H1 (cell line): ENCODE measurements around the gene SPAG16. TPM values are rescaled to one million over a fixed set of nuclear protein-coding genes. Genes with fewer than 3 reads are reported as not detected.

Experiments
- CTCF ChIA-PET: fragments of 300-600 bp; sonication (Branson Sonifier 250); formaldehyde crosslinking; loops from one replicate; lab custom pipeline; 2021; ENCODE audit not compliant: partially characterized antibody; lab: Charles Lee
- POLR2A ChIA-PET: fragments of 300-600 bp; sonication (Branson Sonifier 250); formaldehyde crosslinking; loops from one replicate; lab custom pipeline; 2021; ENCODE audit warnings: inconsistent platforms; ENCODE audit not compliant: partially characterized antibody; lab: Charles Lee
- DNase-seq, 2 experiments: peaks; one replicate each; pipeline versions ENCODE4 v3.0.0 to v3.0.0-alpha.2; 2010 to 2022; ENCODE audit warnings: low spot score in 2 of 2, low read depth in 1 of 2, mixed read lengths in 1 of 2
- FAIRE-seq: peaks from 2 replicates; lab custom pipeline; 2011; peaks lifted over from hg19 to GRCh38; lab: Jason Lieb, UNC
- H2AFZ ChIP-seq: 2 replicates; pipeline ENCODE4 v1.8.1; 2012; ENCODE audit warnings: low read length, inconsistent platforms
- H2AK5ac ChIP-seq: 2 replicates; pipeline ENCODE4 v1.6.1; 2013; ENCODE audit warnings: low read depth, low read length
- H2BK120ac ChIP-seq: replicated peaks from 2 replicates; pipeline ENCODE3; 2013; ENCODE audit warnings: low read depth, low read length, inconsistent platforms
- H2BK12ac ChIP-seq: 2 replicates; pipeline ENCODE4 v1.6.1; 2013; ENCODE audit warnings: low read depth, low read length
- H2BK15ac ChIP-seq: 2 replicates; pipeline ENCODE4 v1.6.1; 2013; ENCODE audit warnings: low read length
- H2BK20ac ChIP-seq: 2 replicates; pipeline ENCODE4 v1.6.1; 2013; ENCODE audit warnings: low read length
- H2BK5ac ChIP-seq: 2 replicates; pipeline ENCODE4 v1.6.1; 2013; ENCODE audit warnings: low read depth, low read length
- H3K14ac ChIP-seq: 2 replicates; pipeline ENCODE4 v1.6.1; 2013; ENCODE audit warnings: inconsistent platforms; ENCODE audit not compliant: insufficient read length
- H3K18ac ChIP-seq: 2 replicates; pipeline ENCODE4 v1.6.1; 2013; ENCODE audit warnings: low read length; ENCODE audit errors: extremely low read depth
- H3K23ac ChIP-seq: 2 replicates; pipeline ENCODE4 v1.6.1; 2013; ENCODE audit warnings: inconsistent platforms; ENCODE audit not compliant: insufficient read length
- H3K23me2 ChIP-seq: 2 replicates; pipeline ENCODE4 v1.6.1; 2013; ENCODE audit warnings: low read depth, low read length
- H3K27ac ChIP-seq: 2 replicates; pipeline ENCODE4 v1.6.1; 2011; ENCODE audit warnings: low read depth, low read length, inconsistent platforms
- H3K27me3 ChIP-seq, 4 experiments: replicated peaks in 1 of 4; 1 replicate in 1 of 4; 2 replicates in 3 of 4; pipeline versions ENCODE4 v1.6.1 to v1.8.1; 2011 to 2013; ENCODE audit warnings: low read length in 3 of 4, mild to moderate bottlenecking in 3 of 4, inconsistent platforms in 2 of 4, mixed read lengths in 2 of 4, moderate library complexity in 1 of 4; ENCODE audit not compliant: control insufficient read depth in 3 of 4, insufficient read depth in 3 of 4; ENCODE audit errors: extremely low read depth in 1 of 4
- H3K36me3 ChIP-seq, 4 experiments: 2 replicates each; pipeline versions ENCODE4 v1.6.1 to v1.8.1; 2011 to 2013; ENCODE audit warnings: mild to moderate bottlenecking in 4 of 4, low read length in 3 of 4, moderate library complexity in 2 of 4, control low read depth in 1 of 4, inconsistent platforms in 1 of 4; ENCODE audit not compliant: insufficient read depth in 4 of 4, control insufficient read depth in 2 of 4
- H3K4ac ChIP-seq: replicated peaks from 2 replicates; pipeline ENCODE3; 2013; ENCODE audit warnings: low read length, low read depth, mixed read lengths, inconsistent platforms; ENCODE audit not compliant: insufficient read length
- H3K4me1 ChIP-seq, 4 experiments: replicated peaks in 1 of 4; 1 replicate in 1 of 4; 2 replicates in 3 of 4; pipeline versions ENCODE4 v1.6.1 to v1.8.1; 2011 to 2013; ENCODE audit warnings: low read length in 3 of 4, inconsistent platforms in 2 of 4, mixed read lengths in 1 of 4; ENCODE audit not compliant: insufficient read depth in 4 of 4, control insufficient read depth in 3 of 4
- H3K4me2 ChIP-seq, 2 experiments: 2 replicates each; pipeline versions ENCODE4 v1.6.1 to v1.8.1; 2011 to 2013; ENCODE audit warnings: low read depth in 2 of 2, low read length in 2 of 2, control low read depth in 1 of 2, inconsistent platforms in 1 of 2, mild to moderate bottlenecking in 1 of 2; ENCODE audit not compliant: insufficient read depth in 1 of 2
- H3K4me3 ChIP-seq, 4 experiments: fragments of 200-600, 300-600 bp in 1 of 4; sonication (generic), shearing (Covaris generic), sonication (Bioruptor Twin) in 1 of 4; 2 replicates each; pipeline versions ENCODE4 v1.5.1 to v1.8.1; 2011 to 2016; ENCODE audit warnings: low read length in 4 of 4, low read depth in 3 of 4, control low read depth in 2 of 4, inconsistent platforms in 2 of 4, mild to moderate bottlenecking in 2 of 4, mixed read lengths in 1 of 4, moderate library complexity in 1 of 4; ENCODE audit not compliant: insufficient read depth in 2 of 4; ENCODE audit errors: extremely low read depth in 1 of 4
- H3K56ac ChIP-seq: replicated peaks from 2 replicates; pipeline ENCODE3; 2013; ENCODE audit warnings: low read depth, mild to moderate bottlenecking, mixed read lengths, low read length, inconsistent platforms; ENCODE audit not compliant: insufficient read length
- H3K79me1 ChIP-seq: 2 replicates; pipeline ENCODE4 v1.6.1; 2013; ENCODE audit warnings: low read depth, low read length, control low read depth
- H3K79me2 ChIP-seq, 2 experiments: 2 replicates each; pipeline versions ENCODE4 v1.6.1 to v1.8.1; 2012 to 2013; ENCODE audit warnings: low read length in 2 of 2, mild to moderate bottlenecking in 2 of 2, inconsistent platforms in 1 of 2; ENCODE audit not compliant: insufficient read depth in 2 of 2, control insufficient read depth in 1 of 2
- H3K9ac ChIP-seq, 4 experiments: replicated peaks in 1 of 4; 1 replicate in 1 of 4; 2 replicates in 3 of 4; pipeline versions ENCODE4 v1.6.1 to v1.8.1; 2011 to 2013; ENCODE audit warnings: low read depth in 3 of 4, low read length in 3 of 4, control low read depth in 2 of 4, mild to moderate bottlenecking in 2 of 4, moderate library complexity in 2 of 4, inconsistent platforms in 1 of 4; ENCODE audit errors: extremely low read depth in 1 of 4
- H3K9me3 ChIP-seq, 2 experiments: 2 replicates each; pipeline versions ENCODE4 v1.6.1 to v1.8.1; 2012 to 2013; ENCODE audit warnings: mild to moderate bottlenecking in 2 of 2, moderate library complexity in 2 of 2, control low read depth in 1 of 2, inconsistent platforms in 1 of 2, low read depth in 1 of 2, low read length in 1 of 2, mixed read lengths in 1 of 2; ENCODE audit not compliant: insufficient read depth in 2 of 2
- H4K20me1 ChIP-seq, 2 experiments: replicated peaks in 1 of 2; 2 replicates each; pipeline versions ENCODE3 to v1.8.1; 2011 to 2013; ENCODE audit warnings: inconsistent platforms in 2 of 2, low read length in 2 of 2, mild to moderate bottlenecking in 1 of 2; ENCODE audit not compliant: insufficient read depth in 2 of 2, control insufficient read depth in 1 of 2
- H4K5ac ChIP-seq: 2 replicates; pipeline ENCODE4 v1.6.1; 2013; ENCODE audit warnings: low read length, low read depth, mixed read lengths, inconsistent platforms; ENCODE audit not compliant: insufficient read length
- H4K8ac ChIP-seq: 2 replicates; pipeline ENCODE4 v1.8.0; 2013; ENCODE audit warnings: mild to moderate bottlenecking, moderate library complexity, low read length, inconsistent platforms; ENCODE audit not compliant: insufficient read depth; ENCODE audit errors: extremely low read depth
- H4K91ac ChIP-seq: replicated peaks from 2 replicates; pipeline ENCODE3; 2013; ENCODE audit warnings: low read length, mixed read lengths, inconsistent platforms; ENCODE audit not compliant: insufficient read length
- BCL11A ChIP-seq, 2 experiments: IDR thresholded peaks; one replicate each; pipeline ENCODE4 v1.6.1; 2011; ENCODE audit warnings: low read depth in 2 of 2, low read length in 2 of 2, mild to moderate bottlenecking in 2 of 2
- CBX5 ChIP-seq: fragments of 300-800, 300-1000 bp; sonication (generic); IDR thresholded peaks from 2 replicates; pipeline ENCODE4 v1.7.1; 2016; ENCODE audit warnings: antibody characterized with exemption, low read length, low read depth
- CREB1 ChIP-seq: IDR thresholded peaks from 2 replicates; pipeline ENCODE4 v1.6.1; 2012; ENCODE audit warnings: inconsistent platforms
- FOSL1 ChIP-seq: IDR thresholded peaks from 2 replicates; pipeline ENCODE4 v1.6.1; 2011; ENCODE audit warnings: mild to moderate bottlenecking, low read depth, low read length, moderate library complexity; ENCODE audit not compliant: insufficient read depth
- GABPA ChIP-seq: IDR thresholded peaks from 2 replicates; pipeline ENCODE4 v1.6.1; 2011; ENCODE audit warnings: mild to moderate bottlenecking, low read length, moderate library complexity, borderline replicate concordance; ENCODE audit not compliant: insufficient read depth
- KDM5A ChIP-seq: fragments of 200-600 bp; IDR thresholded peaks from 2 replicates; pipeline ENCODE4 v1.7.1; 2012; ENCODE audit warnings: mild to moderate bottlenecking, low read length, inconsistent platforms, mixed read lengths
- RAD21 ChIP-seq, 2 experiments: IDR thresholded peaks in 1 of 2; conservative IDR thresholded peaks in 1 of 2; 2 replicates each; pipeline ENCODE4 v1.6.1; 2011; ENCODE audit warnings: low read depth in 2 of 2, low read length in 2 of 2, improper control_type of control experiment in 1 of 2, inconsistent platforms in 1 of 2, mild to moderate bottlenecking in 1 of 2, moderate library complexity in 1 of 2
- RBBP5 ChIP-seq: IDR thresholded peaks from 2 replicates; pipeline ENCODE4 v1.7.1; 2012; ENCODE audit warnings: low read depth, mild to moderate bottlenecking, inconsistent platforms, low read length, moderate library complexity, borderline replicate concordance
- RFX5 ChIP-seq: IDR thresholded peaks from 2 replicates; pipeline ENCODE4 v1.6.1; 2011; ENCODE audit warnings: low read depth, low read length, improper control_type of control experiment, borderline replicate concordance
- RXRA ChIP-seq: IDR thresholded peaks from 2 replicates; pipeline ENCODE4 v1.6.1; 2011; ENCODE audit warnings: low read depth, mild to moderate bottlenecking, low read length, moderate library complexity; ENCODE audit not compliant: insufficient read depth
- SAP30 ChIP-seq: fragments of 300-600 bp; sonication (generic); IDR thresholded peaks from 2 replicates; pipeline ENCODE4 v1.7.1; 2012; ENCODE audit warnings: low read length, moderate library complexity, mild to moderate bottlenecking, inconsistent platforms; ENCODE audit not compliant: insufficient read depth, insufficient replicate concordance
- SIRT6 ChIP-seq: IDR thresholded peaks from one replicate; pipeline ENCODE4 v1.7.1; 2012; ENCODE audit warnings: low read length, inconsistent platforms
- WGBS, 2 experiments: shearing (Covaris generic) in 1 of 2; methylation state at CpG; one replicate each; pipeline versions ENCODE4 v1.1.6 to v1.1.7; 2013 to 2015; ENCODE audit warnings: low lambda C conversion rate in 2 of 2, mixed read lengths in 2 of 2, inconsistent platforms in 1 of 2, low coverage in 1 of 2, missing lambda C conversion rate in 1 of 2; ENCODE audit not compliant: insufficient replicate concordance in 2 of 2, insufficient coverage in 1 of 2, insufficient read length in 1 of 2; ENCODE audit errors: extremely low coverage in 1 of 2, missing lambda C conversion rate in 1 of 2; 5-methylcytosine and 5-hydroxymethylcytosine counted together
- polyA plus RNA-seq, 7 experiments: library from polyadenylated mRNA; depleted of rRNA in 3 of 7; stranded (reverse) in 5 of 7; unstranded in 2 of 7; fragments of >200 nt in 5 of 7; fragments of 200-250 nt in 2 of 7; gene quantifications; 1 replicate in 5 of 7; 2 replicates in 1 of 7; 4 replicates in 1 of 7; pipeline versions ENCODE4 v1.2.1 to v1.2.3, GENCODE V29; 2011 to 2013; ENCODE audit warnings: missing spikeins in 2 of 7, mixed read lengths in 2 of 7
- total RNA-seq: library from RNA; stranded (reverse); fragmentation: NEBNext Ultra II Directional; extraction: Animal tissue kit (Norgen Biotek cat#: 25700); gene quantifications from 2 replicates; pipeline ENCODE4 v1.2.1, GENCODE V29; 2021
- TF ChIP-seq, protein P1 (sequence below): IDR thresholded peaks from 2 replicates; pipeline ENCODE4 v1.6.1; 2011; ENCODE audit warnings: low read length, improper control_type of control experiment

SPAG16 gene
- total and polyA plus RNA-seq, 2 of the 8 experiments (the other 6 are each of a cell fraction or from before 2014, with no cell fraction given): 6.0 to 14.9 TPM

- Histone ChIP-seq H2BK20ac (no peak overlapping the region), H3K4me2 (no peak overlapping the region), H3K79me2 (no peaks in the 10 kb centered on the region), H2BK5ac (no peak overlapping the region), H2BK15ac (no peak overlapping the region), H3K18ac (no peak overlapping the region), H4K20me1 (no peaks in the 10 kb centered on the region), H3K4me1 (no peaks in the 10 kb centered on the region), H3K4me3 (no peak overlapping the region), H3K9me3 (no peaks in the 10 kb centered on the region), H4K91ac (no peak overlapping the region), H3K4ac (no peak overlapping the region), H3K23ac (no peak overlapping the region), H3K9ac (no peak overlapping the region), H2BK120ac (no peak overlapping the region), H3K36me3 (no peaks in the 10 kb centered on the region), H3K14ac (no peak overlapping the region), H3K79me1 (no peaks in the 10 kb centered on the region), H3K56ac (no peak overlapping the region), H4K8ac (no peak overlapping the region), H2AK5ac (no peak overlapping the region), H3K27ac (no peak overlapping the region), H2AFZ (no peak overlapping the region), H2BK12ac (no peak overlapping the region), H4K5ac (no peak overlapping the region), H3K23me2 (no peaks in the 10 kb centered on the region), H3K27me3 (no peaks in the 10 kb centered on the region)
- 91% methylated on average over 2 of the region's 2 CpGs; no CpG with 5 or more reads in 1 of the 2 experiments for WGBS, 2 experiments
- ChIA-PET CTCF (no interaction called here), POLR2A (no interaction called here)
- DNase-seq (no peak), FAIRE-seq (no peak)
- no peak for TF ChIP-seq RBBP5
- TF ChIP-seq KDM5A: no peak
- TF ChIP-seq RFX5: no peak
- no peak for TF ChIP-seq SAP30
- TF ChIP-seq, protein P1, sequence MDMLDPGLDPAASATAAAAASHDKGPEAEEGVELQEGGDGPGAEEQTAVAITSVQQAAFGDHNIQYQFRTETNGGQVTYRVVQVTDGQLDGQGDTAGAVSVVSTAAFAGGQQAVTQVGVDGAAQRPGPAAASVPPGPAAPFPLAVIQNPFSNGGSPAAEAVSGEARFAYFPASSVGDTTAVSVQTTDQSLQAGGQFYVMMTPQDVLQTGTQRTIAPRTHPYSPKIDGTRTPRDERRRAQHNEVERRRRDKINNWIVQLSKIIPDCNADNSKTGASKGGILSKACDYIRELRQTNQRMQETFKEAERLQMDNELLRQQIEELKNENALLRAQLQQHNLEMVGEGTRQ: no peak
- TF ChIP-seq SIRT6: no peak
- no peak for TF ChIP-seq RXRA
- TF ChIP-seq FOSL1: no peak
- TF ChIP-seq CBX5: no peak
- no peak for TF ChIP-seq GABPA
- TF ChIP-seq BCL11A (IDR thresholded peaks at IDR 0.05; ENCODE audit: low read depth in 2 of 2, low read length in 2 of 2): no peak
- TF ChIP-seq CREB1: no peak
- TF ChIP-seq RAD21 (IDR thresholded peaks at IDR 0.05 in 1 of 2, conservative IDR thresholded peaks at IDR 0.05 in 1 of 2; ENCODE audit: low read depth in 2 of 2, low read length in 2 of 2): no peak
These were observed 1117.3 kb downstream of the SPAG16 start for GRCh38 chr2:214401580-214401979.
